ENCODE measurements around the gene FHL3. TPM values are rescaled to one million over a fixed set of nuclear protein-coding genes. Genes with fewer than 3 reads are reported as not detected.
A peak's percentile ranks its signal among the peaks of the same experiment; 100 is the strongest.

The FHL3 gene
- total RNA-seq, 1 donor from 2014 or later = 26.3 TPM

- peak; percentile 99 for DNase-seq (ENCODE audit: extremely low spot score in 2 of 2)
- no peaks in the 10 kb centered on the region for H3K9me3 ChIP-seq
- peak within 1 kb of the TSS; percentile 76 to 94 for H3K4me3 ChIP-seq
- no peaks in the 10 kb centered on the region for H3K27me3 ChIP-seq
- peaks cover 0 to 5% of the 10 kb centered on the region in 2 donors for H3K36me3 ChIP-seq
- intact Hi-C loops (cut with DNase I) = no loop called here
- H3K27ac ChIP-seq = peak within 1 kb of the TSS; percentile 83
- peaks cover 33% of the 10 kb centered on the region for H3K4me1 ChIP-seq
- peak in 1 of 2 donors; percentile 60 for TF ChIP-seq POLR2A (IDR thresholded peaks at IDR 0.05)
- TF ChIP-seq CTCF (IDR thresholded peaks at IDR 0.05) = peak in 1 of 3 experiments; percentile 3
- TF ChIP-seq POLR2AphosphoS5 (IDR thresholded peaks at IDR 0.05; ENCODE audit: insufficient read depth in 1 of 2, low read depth in 1 of 2) = peak; percentile 89 to 99
Measured at GRCh38 chr1:38012363-38013226, 7.3 kb upstream of the FHL3 start, which contains the start of gene UTP11. Gene UTP11 (plus strand): TSS chr1:38012734. CDS start chr1:38012803, 69 bp downstream.

GRCh38 chr1:38009841-38010180 is 4.5 kb upstream of the FHL3 start:
- intact Hi-C loops (cut with DNase I) = no loop called here
- H3K27me3 ChIP-seq = no peaks in the 10 kb centered on the region
- H3K9me3 ChIP-seq = no peaks in the 10 kb centered on the region
- no peak for TF ChIP-seq POLR2A (IDR thresholded peaks at IDR 0.05)
- TF ChIP-seq CTCF (IDR thresholded peaks at IDR 0.05) = no peak
- no peak for TF ChIP-seq POLR2AphosphoS5 (IDR thresholded peaks at IDR 0.05; ENCODE audit: insufficient read depth in 1 of 2, low read depth in 1 of 2)
- H3K27ac ChIP-seq = no peak overlapping the region
- H3K4me3 ChIP-seq = no peak overlapping the region
- no peak for DNase-seq (ENCODE audit: extremely low spot score in 2 of 2)
- H3K4me1 ChIP-seq = peaks cover 27% of the 10 kb centered on the region
- H3K36me3 ChIP-seq = no peaks in the 10 kb centered on the region

- DNase-seq (ENCODE audit: extremely low spot score in 2 of 2) = peak in 1 of 2 donors; percentile 84
- intact Hi-C loops (cut with DNase I) = no loop called here
- Histone ChIP-seq H3K27ac (no peak overlapping the region), H3K27me3 (no peaks in the 10 kb centered on the region), H3K9me3 (no peaks in the 10 kb centered on the region), H3K4me1 (peaks cover 27% of the 10 kb centered on the region), H3K4me3 (no peak overlapping the region), H3K36me3 (no peaks in the 10 kb centered on the region)
- TF ChIP-seq POLR2A (IDR thresholded peaks at IDR 0.05) (no peak), CTCF (IDR thresholded peaks at IDR 0.05) (no peak), POLR2AphosphoS5 (IDR thresholded peaks at IDR 0.05; ENCODE audit: insufficient read depth in 1 of 2, low read depth in 1 of 2) (no peak)
Measured at GRCh38 chr1:38009088-38009840, 4.0 kb upstream of the FHL3 start.

- no peak for DNase-seq (ENCODE audit: extremely low spot score in 2 of 2)
- H3K27me3 ChIP-seq = no peaks in the 10 kb centered on the region
- H3K27ac ChIP-seq = peak overlapping the region; percentile 88
- no peaks in the 10 kb centered on the region for H3K36me3 ChIP-seq
- intact Hi-C loops (cut with DNase I) = no loop called here
- no peaks in the 10 kb centered on the region for H3K9me3 ChIP-seq
- peak in 1 of 2 donors; percentile 13 for TF ChIP-seq POLR2AphosphoS5 (IDR thresholded peaks at IDR 0.05; ENCODE audit: insufficient read depth in 1 of 2, low read depth in 1 of 2)
- TF ChIP-seq POLR2A (IDR thresholded peaks at IDR 0.05) = no peak
- no peak for TF ChIP-seq CTCF (IDR thresholded peaks at IDR 0.05)
- peak overlapping the region; percentile 73 to 80 for H3K4me3 ChIP-seq
- peaks cover 37% of the 10 kb centered on the region for H3K4me1 ChIP-seq
Measured at GRCh38 chr1:38006008-38006828, 904 bp upstream of the FHL3 start.

All from vagina (tissue), 2 donors.